Chondrocyte (in vitro differentiated cells): ENCODE data around the gene TRAF3. TPM values are rescaled to one million over a fixed set of nuclear protein-coding genes. Genes with fewer than 3 reads are reported as not detected.

Experiments used
- DNase-seq: peaks from one replicate; pipeline ENCODE4 v3.0.0; 2021; ENCODE audit warnings: mixed read lengths, low spot score
- H3K27ac Mint-ChIP-seq: one replicate; pipeline ENCODE4 v1.8.0; 2021; ENCODE audit warnings: mild to moderate bottlenecking, moderate library complexity, mixed read lengths; ENCODE audit not compliant: unreplicated experiment
- H3K27me3 Mint-ChIP-seq: 2 replicates; pipeline ENCODE4 v1.8.0; 2021; ENCODE audit warnings: low read depth, mixed read lengths
- H3K36me3 Mint-ChIP-seq: 2 replicates; pipeline ENCODE4 v1.8.0; 2021; ENCODE audit warnings: low read depth, mixed read lengths
- H3K4me1 Mint-ChIP-seq: 2 replicates; pipeline ENCODE4 v1.8.0; 2021; ENCODE audit warnings: low read depth, mild to moderate bottlenecking, mixed read lengths
- H3K4me3 Mint-ChIP-seq: one replicate; pipeline ENCODE4 v1.8.0; 2021; ENCODE audit warnings: mild to moderate bottlenecking, moderate library complexity, mixed read lengths; ENCODE audit not compliant: unreplicated experiment
- H3K9me3 Mint-ChIP-seq: 2 replicates; pipeline ENCODE4 v1.8.0; 2021; ENCODE audit warnings: low read depth, mixed read lengths
- CTCF ChIP-seq: fragments of 200-600 bp; sonication (generic); IDR thresholded peaks from 2 replicates; pipeline ENCODE4 v1.5.0; 2021; ENCODE audit warnings: antibody characterized with exemption, mild to moderate bottlenecking, moderate library complexity
- total RNA-seq: library from RNA; stranded (reverse); gene quantifications from 3 replicates; pipeline ENCODE4 v1.2.1, GENCODE V29; 2021

TRAF3 gene
- total RNA-seq, 1 donor from 2014 or later: 20.1 TPM

- H3K4me1 Mint-ChIP-seq: no peaks in the 10 kb centered on the region
- no peaks in the 10 kb centered on the region for H3K36me3 Mint-ChIP-seq
- no peak for DNase-seq
Observed at GRCh38 chr14:102917469-102918211, 140.4 kb downstream of the TRAF3 start.

GRCh38 chr14:102918438-102918837 lies 141.2 kb downstream of the TRAF3 start:
- no peak for DNase-seq
- no peak for TF ChIP-seq CTCF
- no peaks in the 10 kb centered on the region for H3K9me3 Mint-ChIP-seq
- H3K27ac Mint-ChIP-seq: no peak overlapping the region
- no peaks in the 10 kb centered on the region for H3K4me1 Mint-ChIP-seq
- no peak overlapping the region for H3K4me3 Mint-ChIP-seq
- no peaks in the 10 kb centered on the region for H3K36me3 Mint-ChIP-seq
- H3K27me3 Mint-ChIP-seq: no peaks in the 10 kb centered on the region

More at GRCh38 chr14:102917469-102918211, 140.4 kb downstream of the TRAF3 start:
- TF ChIP-seq CTCF: peak; percentile 83
- Mint-ChIP-seq H3K4me3 (no peak overlapping the region), H3K9me3 (no peaks in the 10 kb centered on the region), H3K27me3 (no peaks in the 10 kb centered on the region), H3K27ac (no peak overlapping the region)

- no peaks in the 10 kb centered on the region for H3K27me3 Mint-ChIP-seq
- no peaks in the 10 kb centered on the region for H3K36me3 Mint-ChIP-seq
- no peak for DNase-seq
- H3K27ac Mint-ChIP-seq: no peak overlapping the region
- H3K9me3 Mint-ChIP-seq: no peaks in the 10 kb centered on the region
- no peaks in the 10 kb centered on the region for H3K4me1 Mint-ChIP-seq
- H3K4me3 Mint-ChIP-seq: no peak overlapping the region
- no peak for TF ChIP-seq CTCF
Observed at GRCh38 chr14:102920273-102920997, 143.2 kb downstream of the TRAF3 start.

- Mint-ChIP-seq H3K27ac (no peak overlapping the region), H3K9me3 (no peaks in the 10 kb centered on the region), H3K4me1 (no peaks in the 10 kb centered on the region), H3K36me3 (no peaks in the 10 kb centered on the region), H3K27me3 (no peaks in the 10 kb centered on the region), H3K4me3 (no peak overlapping the region)
- DNase-seq: no peak
- TF ChIP-seq CTCF: no peak
Observed at GRCh38 chr14:102920998-102921304, 143.7 kb downstream of the TRAF3 start.

GRCh38 chr14:102922490-102923200 lies 145.4 kb downstream of the TRAF3 start, which contains the start of gene AMN:
Gene AMN (plus strand): TSS chr14:102922663. CDS start chr14:102922689, 26 bp downstream.
- Mint-ChIP-seq H3K27me3 (no peaks in the 10 kb centered on the region), H3K4me3 (no peak within 1 kb of the TSS), H3K4me1 (no peaks in the 10 kb centered on the region), H3K9me3 (no peaks in the 10 kb centered on the region), H3K27ac (no peak within 1 kb of the TSS), H3K36me3 (no peaks in the 10 kb centered on the region)
- DNase-seq: peak; percentile 85
- TF ChIP-seq CTCF: no peak
